Choroid plexus epithelial cell (primary cell): Measurements from ENCODE around the gene WBP2.

ENCODE experiments used
- DNase-seq: peaks from one replicate; pipeline ENCODE4 v3.0.0-alpha.2; 2010; ENCODE audit warnings: low read depth
- H3K4me3 ChIP-seq: 2 replicates; pipeline ENCODE4 v1.5.1; 2011; ENCODE audit warnings: low read depth, mild to moderate bottlenecking, control low read depth, low read length, moderate library complexity
- TF ChIP-seq, protein P1 (sequence below): conservative IDR thresholded peaks from 2 replicates; pipeline ENCODE4 v1.5.1; 2011; ENCODE audit warnings: low read depth, mild to moderate bottlenecking, control low read depth, inconsistent platforms, low read length, moderate library complexity

WBP2 gene

DNA sequence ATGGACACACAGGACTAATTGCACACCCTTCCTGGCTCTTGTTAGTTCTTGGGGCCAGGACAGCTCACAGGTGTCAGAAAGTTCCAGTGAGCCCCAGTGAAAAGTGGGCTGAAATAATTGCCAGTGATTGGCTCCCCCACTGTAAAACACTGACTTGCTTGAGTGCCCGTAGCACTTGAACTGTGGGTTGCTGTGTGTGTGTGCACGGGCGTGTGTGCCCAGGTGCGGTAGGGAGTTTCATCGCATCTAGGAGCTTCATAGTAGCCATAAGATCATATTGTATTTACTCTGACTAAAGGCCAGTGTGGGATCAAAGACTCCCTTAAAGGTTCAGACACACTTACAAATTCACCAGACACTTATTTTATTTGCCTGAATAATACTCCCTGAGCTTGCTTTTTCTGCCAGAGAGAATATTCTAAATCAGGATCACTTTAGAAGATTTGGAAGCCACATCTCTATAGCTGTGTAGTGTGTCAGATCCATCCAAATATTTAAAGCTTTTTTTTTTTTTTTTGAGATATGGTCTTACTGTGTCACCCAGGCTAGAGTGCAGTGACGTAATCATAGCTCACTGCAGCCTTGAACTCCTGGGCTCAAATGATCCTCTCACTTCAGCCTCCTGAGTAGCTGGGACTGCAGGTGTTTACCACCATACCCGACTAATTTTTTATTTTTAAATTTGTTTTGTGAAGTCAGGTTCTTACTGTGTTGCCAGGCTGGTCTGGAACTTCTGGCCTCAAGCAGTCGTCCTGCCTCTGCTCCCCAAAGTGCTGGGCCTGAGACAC, 59.1 kb downstream of the WBP2 start:
- H3K4me3 ChIP-seq, result no peak overlapping the region
- no peak for DNase-seq
- TF ChIP-seq, protein P1, sequence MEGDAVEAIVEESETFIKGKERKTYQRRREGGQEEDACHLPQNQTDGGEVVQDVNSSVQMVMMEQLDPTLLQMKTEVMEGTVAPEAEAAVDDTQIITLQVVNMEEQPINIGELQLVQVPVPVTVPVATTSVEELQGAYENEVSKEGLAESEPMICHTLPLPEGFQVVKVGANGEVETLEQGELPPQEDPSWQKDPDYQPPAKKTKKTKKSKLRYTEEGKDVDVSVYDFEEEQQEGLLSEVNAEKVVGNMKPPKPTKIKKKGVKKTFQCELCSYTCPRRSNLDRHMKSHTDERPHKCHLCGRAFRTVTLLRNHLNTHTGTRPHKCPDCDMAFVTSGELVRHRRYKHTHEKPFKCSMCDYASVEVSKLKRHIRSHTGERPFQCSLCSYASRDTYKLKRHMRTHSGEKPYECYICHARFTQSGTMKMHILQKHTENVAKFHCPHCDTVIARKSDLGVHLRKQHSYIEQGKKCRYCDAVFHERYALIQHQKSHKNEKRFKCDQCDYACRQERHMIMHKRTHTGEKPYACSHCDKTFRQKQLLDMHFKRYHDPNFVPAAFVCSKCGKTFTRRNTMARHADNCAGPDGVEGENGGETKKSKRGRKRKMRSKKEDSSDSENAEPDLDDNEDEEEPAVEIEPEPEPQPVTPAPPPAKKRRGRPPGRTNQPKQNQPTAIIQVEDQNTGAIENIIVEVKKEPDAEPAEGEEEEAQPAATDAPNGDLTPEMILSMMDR, result no peak
